ENCODE results near the gene SEC14L6.
"Not testable (repeated sequence)": the region's sequence is repeated elsewhere in the genome, so short reads cannot be mapped to it uniquely, and the experiment has no call there.

The SEC14L6 gene

DNA sequence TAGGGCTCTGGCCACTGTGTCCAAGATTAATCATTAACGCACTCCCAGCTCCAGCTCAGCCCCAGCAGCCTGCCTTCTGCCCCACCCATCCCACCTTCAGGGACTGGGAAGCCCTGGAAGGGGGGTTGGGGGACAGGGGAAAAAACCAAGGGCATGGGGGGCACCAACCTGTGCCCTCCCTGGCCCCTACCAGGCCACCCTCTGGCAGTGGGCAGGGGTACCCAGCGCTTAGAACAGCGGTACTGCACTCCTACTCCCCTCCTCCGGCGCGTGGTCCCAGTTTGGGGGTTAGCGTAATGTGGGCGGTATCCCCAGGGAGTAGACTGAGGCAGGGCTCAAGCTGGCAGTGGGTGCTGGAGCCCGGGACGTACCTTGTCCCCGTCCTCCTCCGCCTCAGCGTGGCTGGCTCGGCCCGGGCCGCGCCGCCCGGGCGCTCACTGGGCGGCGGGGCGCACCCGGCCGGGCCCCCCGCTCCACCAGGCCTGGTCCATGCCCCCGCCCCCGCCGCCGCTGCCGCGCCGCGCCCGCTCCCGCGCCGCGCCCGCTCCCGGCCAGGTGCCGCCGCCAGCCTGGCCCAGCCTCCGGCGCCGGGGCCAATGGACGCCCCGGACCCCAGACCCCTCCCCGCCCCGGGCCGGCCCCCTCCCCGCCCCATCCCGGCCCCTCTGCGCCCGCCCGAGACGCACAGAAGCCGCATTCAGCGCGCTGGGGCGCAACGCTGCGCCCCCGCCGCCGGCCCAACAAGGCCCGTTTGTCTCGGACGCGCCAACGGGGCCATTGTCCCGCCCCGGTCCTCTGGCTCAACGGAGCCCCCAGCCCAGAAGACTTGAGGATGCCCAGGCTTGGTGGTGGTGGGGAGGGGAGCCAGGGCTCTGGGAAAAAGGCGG lies 27.8 kb upstream of the SEC14L6 start, which contains the start of gene GAL3ST1:
TSS of gene GAL3ST1 (minus strand) at position 571 of the 887 bp plus-strand sequence. CDS start 17,273 bp downstream, outside the sequence.
- no peak within 1 kb of the TSS for H3K4me3 Mint-ChIP-seq
- peaks cover 41% of the 10 kb centered on the region for H3K27me3 Mint-ChIP-seq
- H3K4me1 Mint-ChIP-seq = peaks cover 6% of the 10 kb centered on the region
- peaks cover 28% of the 10 kb centered on the region for H3K36me3 Mint-ChIP-seq
- no peak for DNase-seq
- no peak within 1 kb of the TSS for H3K27ac Mint-ChIP-seq
- no peaks in the 10 kb centered on the region for H3K9me3 Mint-ChIP-seq
- CTCF ChIA-PET = interaction anchor here (0.6 kb wide), 1 partner anchor 327 kb away, joined by 3 read pairs; no protein-coding TSS in a partner anchor

- no peak for DNase-seq
- Mint-ChIP-seq H3K27ac (no peak overlapping the region), H3K9me3 (no peaks in the 10 kb centered on the region), H3K36me3 (peaks cover 21% of the 10 kb centered on the region), H3K4me1 (peaks cover 6% of the 10 kb centered on the region), H3K27me3 (peaks cover 45% of the 10 kb centered on the region), H3K4me3 (no peak overlapping the region)
- CTCF ChIA-PET = no interaction called here
Measured at GRCh38 chr22:30573594-30574094, 27.1 kb upstream of the SEC14L6 start.

DNA sequence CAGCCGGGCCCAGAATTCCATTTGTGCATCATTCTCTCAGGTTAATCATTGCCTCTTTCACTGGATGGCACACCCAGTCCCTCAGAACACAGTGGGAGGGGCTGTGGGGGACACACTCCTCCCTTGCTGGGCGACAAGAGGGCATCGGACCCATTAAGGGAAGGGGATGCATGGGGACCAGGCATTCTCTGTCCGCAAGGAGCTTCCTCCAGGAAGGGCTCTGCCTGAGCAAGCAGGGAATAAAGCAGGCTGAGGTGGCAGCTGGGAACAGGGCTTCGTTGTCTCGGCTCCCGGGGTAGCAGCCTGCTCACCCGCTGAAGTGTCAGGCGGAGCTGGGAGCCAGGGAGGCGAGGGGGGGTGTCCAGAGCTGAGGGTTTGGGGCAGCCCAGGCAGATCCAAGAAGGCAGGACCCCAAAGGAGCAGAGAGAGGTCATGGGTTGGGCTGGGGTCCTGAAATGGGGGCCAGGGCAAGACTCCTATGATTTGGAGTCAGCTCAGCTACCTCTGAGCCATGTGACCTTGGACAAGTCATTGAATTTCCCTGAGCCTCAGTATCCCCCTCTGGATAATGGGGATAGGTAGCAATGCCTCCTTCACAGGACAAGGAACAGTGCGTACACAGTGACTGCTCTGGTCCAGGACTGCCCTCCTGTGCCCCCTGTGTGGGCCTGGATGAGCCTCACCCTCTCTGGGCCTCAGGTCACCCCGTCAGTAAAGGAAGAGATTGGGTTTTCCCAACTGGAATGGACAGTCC lies 26.5 kb upstream of the SEC14L6 start:
- CTCF ChIA-PET = no interaction called here
- H3K36me3 Mint-ChIP-seq = peaks cover 20% of the 10 kb centered on the region
- DNase-seq = no peak
- no peak overlapping the region for H3K4me3 Mint-ChIP-seq
- H3K4me1 Mint-ChIP-seq = peaks cover 6% of the 10 kb centered on the region
- no peak overlapping the region for H3K27ac Mint-ChIP-seq
- H3K27me3 Mint-ChIP-seq = peaks cover 45% of the 10 kb centered on the region
- no peaks in the 10 kb centered on the region for H3K9me3 Mint-ChIP-seq

- Mint-ChIP-seq H3K27me3 (peaks cover 45% of the 10 kb centered on the region), H3K4me1 (peaks cover 6% of the 10 kb centered on the region), H3K9me3 (no peaks in the 10 kb centered on the region), H3K27ac (no peak overlapping the region), H3K36me3 (peaks cover 16% of the 10 kb centered on the region), H3K4me3 (no peak overlapping the region)
- CTCF ChIA-PET = no interaction called here
- DNase-seq = no peak
Measured at GRCh38 chr22:30572210-30572609, 25.7 kb upstream of the SEC14L6 start.

DNA sequence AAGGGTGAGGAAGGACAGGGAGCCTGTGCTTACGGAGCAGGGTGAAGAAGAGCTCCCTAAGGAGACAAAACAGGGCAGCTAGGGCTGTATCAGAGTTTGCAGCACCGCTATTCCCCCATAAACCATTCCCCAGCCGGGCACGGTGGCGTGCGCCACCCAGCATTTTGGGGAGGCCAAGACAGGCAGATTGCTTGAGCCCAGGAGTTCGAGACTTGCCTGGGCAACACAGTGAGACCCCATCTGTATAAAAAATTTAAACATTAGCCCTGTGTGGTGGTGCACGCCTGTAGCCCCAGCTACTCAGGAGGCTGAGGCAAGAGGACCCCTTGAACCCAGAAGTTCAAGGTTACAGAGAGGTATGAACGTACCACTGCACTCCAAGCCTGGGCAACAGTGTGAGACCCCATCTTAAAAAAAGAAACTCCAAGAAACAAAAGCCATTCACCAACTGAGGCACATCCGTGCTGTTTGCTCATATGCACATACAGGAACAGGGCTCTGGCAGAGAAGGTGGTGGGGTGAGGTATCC lies 23.2 kb upstream of the SEC14L6 start:
- no peaks in the 10 kb centered on the region for H3K36me3 Mint-ChIP-seq
- H3K27ac Mint-ChIP-seq = no peak overlapping the region
- H3K4me3 Mint-ChIP-seq = no peak overlapping the region
- H3K9me3 Mint-ChIP-seq = no peaks in the 10 kb centered on the region
- H3K4me1 Mint-ChIP-seq = no peaks in the 10 kb centered on the region
- DNase-seq = no peak
- peaks cover 49% of the 10 kb centered on the region for H3K27me3 Mint-ChIP-seq
- CTCF ChIA-PET = no interaction called here

DNA sequence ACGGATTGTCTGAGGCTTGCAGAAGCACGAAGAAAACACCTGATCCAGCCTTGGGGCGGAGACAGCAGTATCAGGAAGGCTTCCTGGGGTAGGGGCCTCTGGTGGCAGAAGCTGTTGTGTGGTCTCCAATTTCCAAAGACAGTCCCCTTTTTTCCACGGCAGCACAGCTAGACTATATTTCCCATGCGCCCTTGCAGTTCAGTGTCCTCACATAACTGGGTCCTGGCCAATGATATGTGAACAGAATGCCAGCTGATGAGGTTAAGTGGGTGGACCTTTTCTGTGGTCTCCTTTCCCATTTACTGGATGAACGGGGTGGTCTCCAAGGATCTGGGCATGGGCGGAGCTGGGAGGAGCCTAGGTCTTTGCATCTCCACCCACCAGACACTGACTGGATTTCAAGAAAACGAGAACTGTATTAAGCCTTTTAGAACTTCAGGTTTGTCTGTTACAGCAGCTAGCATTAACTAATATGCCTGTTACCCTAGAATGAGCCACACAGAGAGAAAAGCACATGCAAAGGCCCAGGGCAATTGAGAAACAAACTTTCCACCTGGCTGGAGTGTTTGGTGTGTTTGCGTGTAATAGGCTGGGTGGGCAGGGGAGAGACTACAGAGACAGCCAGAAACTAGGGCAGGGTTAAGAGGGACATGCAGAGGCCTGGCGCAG lies 21.7 kb upstream of the SEC14L6 start:
- Mint-ChIP-seq H3K27me3 (peaks cover 39% of the 10 kb centered on the region), H3K4me3 (no peak overlapping the region), H3K4me1 (no peaks in the 10 kb centered on the region), H3K9me3 (no peaks in the 10 kb centered on the region), H3K36me3 (no peaks in the 10 kb centered on the region), H3K27ac (no peak overlapping the region)
- no peak for DNase-seq
- CTCF ChIA-PET = no interaction called here

DNA sequence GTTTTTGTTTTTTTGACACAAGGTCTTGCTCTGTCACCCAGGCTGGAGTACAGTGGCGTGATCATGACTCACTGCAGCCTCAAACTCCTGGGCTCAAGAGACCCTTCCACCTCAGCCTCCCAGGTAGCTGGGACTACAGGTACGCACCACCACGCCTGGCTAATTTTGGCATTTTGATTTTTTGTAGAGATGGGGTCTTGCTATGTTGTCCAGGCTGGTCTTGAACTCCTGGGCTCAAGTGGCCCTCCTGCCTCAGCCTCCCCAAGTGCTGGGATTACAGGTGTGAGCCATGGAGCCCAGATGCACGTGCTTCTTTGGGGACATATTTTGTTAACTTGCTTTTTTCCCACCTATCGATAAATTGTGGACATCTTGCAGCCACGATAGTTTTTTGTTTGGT lies 20.7 kb upstream of the SEC14L6 start:
- peaks cover 29% of the 10 kb centered on the region for H3K27me3 Mint-ChIP-seq
- H3K27ac Mint-ChIP-seq, H3K4me3 Mint-ChIP-seq, H3K4me1 Mint-ChIP-seq, H3K36me3 Mint-ChIP-seq, CTCF ChIA-PET, H3K9me3 Mint-ChIP-seq, DNase-seq: not testable (repeated sequence)

GRCh38 chr22:30566125-30566524 lies 19.6 kb upstream of the SEC14L6 start:
- CTCF ChIA-PET = no interaction called here
- Mint-ChIP-seq H3K27ac (no peak overlapping the region), H3K4me3 (no peak overlapping the region), H3K4me1 (no peaks in the 10 kb centered on the region), H3K9me3 (no peaks in the 10 kb centered on the region), H3K27me3 (peaks cover 28% of the 10 kb centered on the region), H3K36me3 (no peaks in the 10 kb centered on the region)
- no peak for DNase-seq

- peaks cover 25% of the 10 kb centered on the region for H3K27me3 Mint-ChIP-seq
- DNase-seq = no peak
- H3K36me3 Mint-ChIP-seq = no peaks in the 10 kb centered on the region
- no peak overlapping the region for H3K27ac Mint-ChIP-seq
- H3K4me1 Mint-ChIP-seq = no peaks in the 10 kb centered on the region
- H3K4me3 Mint-ChIP-seq = no peak overlapping the region
- CTCF ChIA-PET = no interaction called here
- H3K9me3 Mint-ChIP-seq = no peaks in the 10 kb centered on the region
Measured at GRCh38 chr22:30565341-30565740, 18.8 kb upstream of the SEC14L6 start.

GRCh38 chr22:30564761-30565119 lies 18.2 kb upstream of the SEC14L6 start:
- CTCF ChIA-PET = no interaction called here
- no peak overlapping the region for H3K4me3 Mint-ChIP-seq
- H3K4me1 Mint-ChIP-seq = no peaks in the 10 kb centered on the region
- DNase-seq = no peak
- no peaks in the 10 kb centered on the region for H3K36me3 Mint-ChIP-seq
- peaks cover 26% of the 10 kb centered on the region for H3K27me3 Mint-ChIP-seq
- no peaks in the 10 kb centered on the region for H3K9me3 Mint-ChIP-seq
- H3K27ac Mint-ChIP-seq = no peak overlapping the region

DNA sequence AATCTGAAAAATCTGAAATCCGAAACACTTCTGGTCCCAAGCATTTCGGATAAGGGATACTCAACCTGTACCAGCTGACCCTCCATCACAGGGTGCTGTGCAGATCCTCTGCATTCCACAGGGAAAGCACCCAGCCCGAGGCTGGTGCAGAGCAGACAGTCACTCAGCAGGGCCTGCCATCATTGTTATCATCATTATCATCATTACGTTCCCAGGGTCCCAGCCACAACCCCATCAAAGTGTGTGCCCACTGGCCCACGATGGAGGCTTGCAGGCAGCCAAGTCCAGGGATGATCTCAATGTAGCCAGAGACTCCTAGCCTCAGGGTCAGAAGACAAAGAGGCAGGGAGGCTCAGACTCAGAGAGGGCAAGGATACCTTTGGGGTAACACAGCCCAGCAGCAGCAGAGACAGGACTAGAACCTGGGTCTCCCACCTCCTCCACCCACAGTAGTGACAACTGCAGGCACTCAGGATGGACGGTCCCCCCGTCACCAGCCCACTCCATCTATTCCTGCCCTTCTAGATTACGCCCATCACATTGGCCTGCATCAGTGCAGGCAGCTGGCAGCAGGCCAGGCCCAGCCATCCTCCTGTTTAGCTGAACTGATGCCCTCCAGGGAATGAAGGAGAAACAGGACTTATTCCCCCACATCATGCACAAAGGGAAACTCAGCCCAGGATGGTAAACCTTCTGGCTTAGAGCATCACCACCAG lies 17.7 kb upstream of the SEC14L6 start:
- no peaks in the 10 kb centered on the region for H3K4me1 Mint-ChIP-seq
- CTCF ChIA-PET = no interaction called here
- no peak for DNase-seq
- peaks cover 27% of the 10 kb centered on the region for H3K27me3 Mint-ChIP-seq
- H3K4me3 Mint-ChIP-seq = no peak overlapping the region
- H3K9me3 Mint-ChIP-seq = no peaks in the 10 kb centered on the region
- H3K36me3 Mint-ChIP-seq = no peaks in the 10 kb centered on the region
- no peak overlapping the region for H3K27ac Mint-ChIP-seq

- Mint-ChIP-seq H3K27ac (no peak overlapping the region), H3K4me3 (no peak overlapping the region), H3K9me3 (no peaks in the 10 kb centered on the region), H3K36me3 (no peaks in the 10 kb centered on the region), H3K27me3 (peaks cover 24% of the 10 kb centered on the region), H3K4me1 (no peaks in the 10 kb centered on the region)
- DNase-seq = no peak
- CTCF ChIA-PET = no interaction called here
Measured at GRCh38 chr22:30562366-30562765, 15.8 kb upstream of the SEC14L6 start.

DNA sequence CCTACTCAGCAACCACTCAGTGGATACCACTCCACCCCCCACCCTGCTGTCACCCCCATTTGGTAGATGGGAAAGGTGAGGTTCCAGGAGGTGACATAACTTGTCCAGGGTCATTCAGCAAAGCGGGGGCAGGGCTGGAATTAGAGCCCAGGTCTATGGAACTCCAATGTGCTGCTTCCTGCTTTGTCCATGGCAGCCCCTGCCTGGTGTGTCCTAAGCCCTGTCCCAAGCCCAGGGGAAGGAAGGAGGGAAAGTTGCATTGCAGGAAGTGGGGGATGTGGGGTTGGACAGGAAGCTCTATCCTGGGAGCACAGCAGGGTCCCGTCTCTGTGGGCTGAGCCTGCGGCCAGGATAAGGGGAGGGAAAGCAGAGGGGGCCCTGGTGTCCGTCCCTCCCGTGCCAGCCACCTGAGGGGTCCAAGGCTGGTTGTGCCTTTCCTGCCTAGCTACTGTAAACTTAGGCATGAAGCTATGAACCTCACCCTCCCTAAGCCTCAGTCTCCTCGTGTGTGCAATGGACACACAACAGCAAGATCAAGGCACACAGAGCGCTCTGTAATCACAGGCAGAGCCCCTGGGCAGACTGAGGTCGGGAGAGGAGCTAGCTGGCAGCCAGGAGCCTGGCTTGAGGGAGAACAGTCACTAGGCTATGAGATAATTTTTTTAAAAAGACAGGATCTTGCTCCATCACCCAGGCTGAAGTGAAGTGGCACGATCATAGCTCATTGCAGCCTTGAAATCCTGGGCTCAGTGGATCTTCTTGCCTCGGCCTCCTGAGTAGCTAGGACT lies 15.1 kb upstream of the SEC14L6 start:
- H3K36me3 Mint-ChIP-seq = no peaks in the 10 kb centered on the region
- CTCF ChIA-PET = no interaction called here
- peaks cover 24% of the 10 kb centered on the region for H3K27me3 Mint-ChIP-seq
- no peaks in the 10 kb centered on the region for H3K9me3 Mint-ChIP-seq
- H3K4me3 Mint-ChIP-seq = no peak overlapping the region
- DNase-seq = no peak
- H3K27ac Mint-ChIP-seq = no peak overlapping the region
- H3K4me1 Mint-ChIP-seq = no peaks in the 10 kb centered on the region
